IMR-90 (cell line): ENCODE measurements around the gene ANKRD26. TPM values are rescaled to one million over a fixed set of nuclear protein-coding genes. Genes with fewer than 3 reads are reported as not detected.

ENCODE experiments used
- ATAC-seq: fragments of 200-7000 bp; cut with Tn5 transposase; 2 replicates; pipeline ENCODE4 v1.9.1; 2020; ENCODE audit warnings: low read depth, mild to moderate bottlenecking, moderate library complexity
- BruUV-seq: library from RNA; stranded (reverse); fragments of 400-500 nt; replicated peaks from 2 replicates; lab custom pipeline; 2021; lab: Mats Ljungman, UMichigan
- CTCF ChIA-PET: fragments of 300-600 bp; formaldehyde crosslinking; extraction: SDS; loops from one replicate; lab custom pipeline; 2021; ENCODE audit warnings: antibody characterized with exemption; lab: Yijun Ruan, JAX
- POLR2A ChIA-PET: fragments of 300-600 bp; sonication (Branson Sonifier 250); formaldehyde crosslinking; loops from one replicate; lab custom pipeline; 2022; ENCODE audit warnings: antibody characterized with exemption; ENCODE audit not compliant: unreplicated experiment; lab: Charles Lee
- DNase-seq: peaks from one replicate; pipeline ENCODE4 v3.0.0; 2013
- H2AFZ ChIP-seq: replicated peaks from 2 replicates; pipeline ENCODE3; 2013; ENCODE audit warnings: low read length, mild to moderate bottlenecking; ENCODE audit not compliant: poor library complexity
- H2AK5ac ChIP-seq: 2 replicates; pipeline ENCODE4 v1.6.1; 2013; ENCODE audit warnings: low read depth, low read length, inconsistent platforms
- H2AK9ac ChIP-seq: replicated peaks from 2 replicates; pipeline ENCODE3; 2013; ENCODE audit warnings: mild to moderate bottlenecking, low read depth, low read length, moderate library complexity; ENCODE audit not compliant: poor library complexity
- H2BK120ac ChIP-seq: 2 replicates; pipeline ENCODE4 v1.6.1; 2013; ENCODE audit warnings: low read depth, low read length, inconsistent platforms
- H2BK15ac ChIP-seq: 3 replicates; pipeline ENCODE4 v1.6.1; 2013; ENCODE audit warnings: low read depth, low read length, inconsistent platforms
- H2BK20ac ChIP-seq: 2 replicates; pipeline ENCODE4 v1.6.1; 2013; ENCODE audit warnings: low read depth, mild to moderate bottlenecking, inconsistent platforms, low read length, moderate library complexity
- H2BK5ac ChIP-seq: 2 replicates; pipeline ENCODE4 v1.6.1; 2013; ENCODE audit warnings: mild to moderate bottlenecking, low read depth, low read length, inconsistent platforms; ENCODE audit not compliant: poor library complexity, severe bottlenecking
- H3K14ac ChIP-seq: replicated peaks from 2 replicates; pipeline ENCODE4 v1.6.1; 2013; ENCODE audit warnings: low read depth, low read length, inconsistent platforms
- H3K18ac ChIP-seq: 2 replicates; pipeline ENCODE4 v1.6.1; 2013; ENCODE audit warnings: low read depth, low read length, control low read depth
- H3K23ac ChIP-seq: 2 replicates; pipeline ENCODE4 v1.6.1; 2013; ENCODE audit warnings: low read depth, low read length, inconsistent platforms
- H3K27ac ChIP-seq: 2 replicates; pipeline ENCODE4 v1.5.1; 2013; ENCODE audit warnings: mild to moderate bottlenecking, control low read depth, low read length; ENCODE audit not compliant: insufficient read depth
- H3K27me3 ChIP-seq: 2 replicates; pipeline ENCODE4 v1.6.1; 2013; ENCODE audit warnings: low read length; ENCODE audit not compliant: control insufficient read depth, insufficient read depth
- H3K36me3 ChIP-seq: 2 replicates; pipeline ENCODE4 v1.6.1; 2013; ENCODE audit warnings: low read length, mixed read lengths; ENCODE audit not compliant: control insufficient read depth, insufficient read depth
- H3K4ac ChIP-seq: 2 replicates; pipeline ENCODE4 v1.6.1; 2013; ENCODE audit warnings: low read depth, low read length, inconsistent platforms
- H3K4me1 ChIP-seq: 2 replicates; pipeline ENCODE4 v1.6.1; 2013; ENCODE audit warnings: low read length, mixed read lengths; ENCODE audit not compliant: control insufficient read depth, insufficient read depth
- H3K4me2 ChIP-seq: 2 replicates; pipeline ENCODE4 v1.6.1; 2013; ENCODE audit warnings: low read depth, mild to moderate bottlenecking, control low read depth, low read length, moderate library complexity
- H3K4me3 ChIP-seq: 2 replicates; pipeline ENCODE4 v1.5.1; 2013; ENCODE audit warnings: low read depth, mild to moderate bottlenecking, control low read depth, low read length, moderate library complexity; ENCODE audit not compliant: insufficient read depth
- H3K56ac ChIP-seq: 2 replicates; pipeline ENCODE4 v1.6.1; 2013; ENCODE audit warnings: low read length, inconsistent platforms; ENCODE audit not compliant: insufficient read depth; ENCODE audit errors: extremely low read depth
- H3K79me1 ChIP-seq, 2 experiments: 2 replicates each; pipeline ENCODE4 v1.6.1; 2013; ENCODE audit warnings: low read length in 2 of 2, inconsistent platforms in 1 of 2, low read depth in 1 of 2
- H3K9ac ChIP-seq: 2 replicates; pipeline ENCODE4 v1.6.1; 2013; ENCODE audit warnings: low read depth, low read length, control low read depth
- H3K9me1 ChIP-seq: 2 replicates; pipeline ENCODE4 v1.6.1; 2013; ENCODE audit warnings: low read length, inconsistent platforms; ENCODE audit not compliant: insufficient read depth
- H3K9me3 ChIP-seq: 2 replicates; pipeline ENCODE4 v1.6.1; 2013; ENCODE audit warnings: low read length; ENCODE audit not compliant: control insufficient read depth, insufficient read depth
- H4K20me1 ChIP-seq: 2 replicates; pipeline ENCODE4 v1.6.1; 2013; ENCODE audit warnings: low read length, inconsistent platforms; ENCODE audit not compliant: insufficient read depth
- H4K5ac ChIP-seq: 2 replicates; pipeline ENCODE4 v1.6.1; 2013; ENCODE audit warnings: mild to moderate bottlenecking, low read depth, low read length, control low read depth
- H4K8ac ChIP-seq, 2 experiments: 2 replicates each; pipeline ENCODE4 v1.6.1; 2013; ENCODE audit warnings: low read depth in 2 of 2, low read length in 2 of 2, control low read depth in 1 of 2, inconsistent platforms in 1 of 2
- H4K91ac ChIP-seq: 2 replicates; pipeline ENCODE4 v1.6.1; 2013; ENCODE audit warnings: low read depth, low read length, inconsistent platforms; ENCODE audit not compliant: insufficient read depth
- CTCF ChIP-seq: conservative IDR thresholded peaks from 2 replicates; pipeline ENCODE4 v1.5.1; 2012; ENCODE audit warnings: mild to moderate bottlenecking, low read depth, low read length, improper control_type of control experiment
- NFE2L2 ChIP-seq: fragments of 150-350 bp; IDR thresholded peaks from 2 replicates; pipeline ENCODE4 v1.6.1; 2016; ENCODE audit warnings: low read depth, mild to moderate bottlenecking, low read length
- SMC3 ChIP-seq: fragments of 150-350 bp; IDR thresholded peaks from 2 replicates; pipeline ENCODE4 v1.6.1; 2016; ENCODE audit warnings: low read depth, mild to moderate bottlenecking, antibody characterized with exemption, low read length, moderate library complexity
- dilution Hi-C: fragments of 300-500 bp; cut with HindIII; formaldehyde crosslinking; loops from one replicate; pipeline ENCODE4 v1.14.3; 2018; ENCODE audit warnings: low sequenced_read_pairs; ENCODE audit not compliant: unreplicated experiment
- in situ Hi-C: fragments of 300-500 bp; cut with MboI; formaldehyde crosslinking; loops from 3 replicates; pipeline ENCODE4 v1.14.3; 2019; ENCODE audit warnings: low sequenced_read_pairs, inconsistent platforms, mixed read lengths
- intact Hi-C: fragments of 100-400 bp; cut with micrococcal nuclease; formaldehyde crosslinking; loops from 2 replicates; pipeline ENCODE4 v1.10.0; 2022
- polyA plus RNA-seq, 3 experiments: library from polyadenylated mRNA; depleted of rRNA; stranded (reverse); fragments of >200 nt; gene quantifications; 2 replicates each; pipeline ENCODE4 v1.2.3, GENCODE V29; 2012; ENCODE audit warnings: low replicate concordance in 1 of 3
- total RNA-seq: library from RNA; depleted of rRNA; stranded (reverse); fragments of >200 nt; gene quantifications from 2 replicates; pipeline ENCODE4 v1.2.3, GENCODE V29; 2012

ANKRD26 gene
- total and polyA plus RNA-seq, 2 of the 4 experiments (the other 2 are of a cell fraction), result 1.3 to 4.8 TPM

GRCh38 chr10:27145937-27146336, 45.6 kb upstream of the ANKRD26 start:
- Histone ChIP-seq H2BK5ac (no peak overlapping the region), H2AK5ac (no peak overlapping the region), H3K4me3 (no peak overlapping the region), H2BK15ac (no peak overlapping the region), H2BK20ac (no peak overlapping the region), H4K5ac (no peak overlapping the region), H3K27me3 (no peaks in the 10 kb centered on the region), H3K4me2 (no peak overlapping the region), H3K4ac (no peak overlapping the region), H2BK120ac (no peak overlapping the region), H3K23ac (no peak overlapping the region), H4K8ac (no peak overlapping the region), H3K79me1 (peaks cover 13 to 39% of the 10 kb centered on the region in 2 experiments), H4K91ac (no peak overlapping the region), H3K56ac (no peak overlapping the region), H3K18ac (no peak overlapping the region), H2AFZ (no peak overlapping the region), H2AK9ac (no peak overlapping the region), H3K9me1 (no peaks in the 10 kb centered on the region; the same call in 1 of the 2 replicates), H3K9me3 (no peaks in the 10 kb centered on the region), H3K14ac (no peak overlapping the region), H3K36me3 (peaks cover 35% of the 10 kb centered on the region), H3K27ac (no peak overlapping the region), H3K4me1 (no peaks in the 10 kb centered on the region), H3K9ac (no peak overlapping the region), H4K20me1 (peaks cover 36% of the 10 kb centered on the region)
- ChIA-PET CTCF (no interaction called here), POLR2A (no interaction called here)
- DNase-seq, result no peak
- TF ChIP-seq CTCF, result no peak
- no peak for TF ChIP-seq NFE2L2
- TF ChIP-seq SMC3, result no peak
- BruUV-seq, result no TSS peak
- intact Hi-C loops (no loop called here), dilution Hi-C loops (no loop called here), in situ Hi-C loops (no loop called here)
- no peak for ATAC-seq
